Neural cell (in vitro differentiated cells): Measurements from ENCODE around the gene SEPTIN8.

Experiments used
- CTCF ChIP-seq: fragments of 450-650 bp; IDR thresholded peaks from 2 replicates; pipeline ENCODE4 v1.5.1; 2014; ENCODE audit warnings: antibody characterized with exemption, mild to moderate bottlenecking, moderate library complexity; ENCODE audit not compliant: poor library complexity, severe bottlenecking
- EP300 ChIP-seq: fragments of 450-650 bp; conservative IDR thresholded peaks from 2 replicates; pipeline ENCODE4 v1.6.1; 2014; ENCODE audit warnings: antibody characterized with exemption, mild to moderate bottlenecking, moderate library complexity; ENCODE audit not compliant: poor library complexity, severe bottlenecking
- EZH2 ChIP-seq: fragments of 200-600, 300-800 bp; shearing (Covaris generic), sonication (generic); IDR thresholded peaks from 2 replicates; pipeline ENCODE4 v1.6.1; 2014; ENCODE audit warnings: antibody characterized with exemption, low read length, borderline replicate concordance, mild to moderate bottlenecking; ENCODE audit not compliant: insufficient read depth, poor library complexity, severe bottlenecking
- MXI1 ChIP-seq: fragments of 450-650 bp; conservative IDR thresholded peaks from 2 replicates; pipeline ENCODE4 v1.6.1; 2014; ENCODE audit warnings: antibody characterized with exemption, mild to moderate bottlenecking; ENCODE audit not compliant: poor library complexity, severe bottlenecking
- POLR2AphosphoS5 ChIP-seq: IDR thresholded peaks from 2 replicates; pipeline ENCODE4 v1.6.1; 2012
- RAD21 ChIP-seq: fragments of 450-650 bp; conservative IDR thresholded peaks from 2 replicates; pipeline ENCODE4 v1.6.1; 2014; ENCODE audit warnings: antibody characterized with exemption, mild to moderate bottlenecking, moderate library complexity
- REST ChIP-seq: IDR thresholded peaks from 2 replicates; pipeline ENCODE4 v1.6.1; 2012; ENCODE audit warnings: borderline replicate concordance
- TAF1 ChIP-seq: IDR thresholded peaks from 2 replicates; pipeline ENCODE4 v1.6.1; 2012; ENCODE audit warnings: low read depth

- no peak for TF ChIP-seq CTCF
- no peak for TF ChIP-seq MXI1
- TF ChIP-seq EZH2: no peak
- TF ChIP-seq EP300: no peak
- TF ChIP-seq TAF1: no peak
- TF ChIP-seq RAD21: no peak
- TF ChIP-seq REST: no peak
- no peak for TF ChIP-seq POLR2AphosphoS5
Measured at GRCh38 chr5:132785864-132786263, 8.8 kb upstream of the SEPTIN8 start.
